GM19043 (cell line): ENCODE data around the gene GAB1.

Experiments used
- ATAC-seq: cut with Tn5 transposase; IDR thresholded peaks from one replicate; pipeline ENCODE4 v1.9.1; 2021; ENCODE audit warnings: low read depth; ENCODE audit not compliant: unreplicated experiment

The GAB1 gene

GRCh38 chr4:143407888-143408287, 71.2 kb downstream of the GAB1 start:
- no peak for ATAC-seq

GRCh38 chr4:143410015-143410414, 73.3 kb downstream of the GAB1 start:
- no peak for ATAC-seq

- no peak for ATAC-seq
Observed at GRCh38 chr4:143411527-143412419, 75.1 kb downstream of the GAB1 start.

- ATAC-seq, result no peak
Observed at GRCh38 chr4:143412420-143412758, 75.7 kb downstream of the GAB1 start.

DNA sequence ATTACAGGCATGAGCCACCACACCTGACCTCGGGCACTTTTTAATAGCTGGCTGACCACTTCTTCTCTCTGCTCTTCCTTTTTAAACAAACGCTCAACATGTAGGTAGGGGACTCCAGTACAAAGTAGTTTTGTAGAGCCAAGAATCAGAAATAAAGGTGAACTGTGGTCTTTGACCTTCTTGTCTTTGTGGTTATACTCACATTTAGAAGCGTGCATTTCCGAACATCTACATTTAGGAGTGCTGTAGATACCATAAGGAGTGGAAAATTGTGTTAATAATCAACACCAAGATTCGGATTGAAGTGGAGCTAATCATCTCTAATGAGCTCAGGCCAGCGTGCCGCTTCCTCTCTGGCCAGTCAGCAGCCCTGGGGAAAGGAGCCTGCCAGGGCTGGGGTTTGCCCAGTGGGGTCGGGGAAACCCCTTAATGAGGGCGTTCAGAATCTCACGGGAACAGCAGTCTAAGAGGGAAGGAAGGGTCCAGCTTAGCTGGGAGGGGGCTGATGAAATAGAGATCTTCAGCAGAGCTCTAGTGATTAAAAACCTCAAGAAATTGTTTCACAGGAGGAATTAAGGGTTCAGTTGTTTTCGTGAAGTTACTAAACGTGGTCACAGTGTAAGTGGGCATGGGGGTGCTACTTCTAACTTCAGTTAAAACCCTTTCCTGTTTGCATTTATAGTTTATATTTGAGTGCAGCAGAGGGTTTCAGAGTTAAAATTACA, 81.2 kb downstream of the GAB1 start:
- ATAC-seq, result peak; percentile 82

DNA sequence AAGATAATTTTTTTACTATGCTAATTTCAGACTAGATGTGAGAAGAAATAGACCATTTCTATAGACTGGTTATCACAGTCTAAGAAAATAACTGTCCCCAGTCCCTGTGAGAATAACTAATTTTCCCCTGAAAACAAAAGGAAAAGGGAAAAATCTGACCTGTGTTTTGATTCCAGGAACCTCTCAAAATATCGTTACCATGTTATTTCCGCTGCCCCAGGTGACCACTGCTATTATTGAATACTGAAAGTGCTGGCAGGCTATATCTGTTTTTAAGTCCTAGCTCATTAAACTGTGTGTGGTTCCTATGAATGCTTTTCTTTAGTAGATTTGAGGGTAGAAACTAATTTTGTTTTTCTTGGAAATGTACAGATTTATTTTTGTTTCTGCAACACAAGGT, 83.6 kb downstream of the GAB1 start:
- peak; percentile 34 for ATAC-seq

GRCh38 chr4:143421609-143422008, 84.9 kb downstream of the GAB1 start:
- ATAC-seq, result no peak

GRCh38 chr4:143424276-143424675, 87.6 kb downstream of the GAB1 start:
- ATAC-seq, result no peak

GRCh38 chr4:143431526-143432257, 95.0 kb downstream of the GAB1 start:
- no peak for ATAC-seq

GRCh38 chr4:143432258-143432591, 95.5 kb downstream of the GAB1 start:
- no peak for ATAC-seq

DNA sequence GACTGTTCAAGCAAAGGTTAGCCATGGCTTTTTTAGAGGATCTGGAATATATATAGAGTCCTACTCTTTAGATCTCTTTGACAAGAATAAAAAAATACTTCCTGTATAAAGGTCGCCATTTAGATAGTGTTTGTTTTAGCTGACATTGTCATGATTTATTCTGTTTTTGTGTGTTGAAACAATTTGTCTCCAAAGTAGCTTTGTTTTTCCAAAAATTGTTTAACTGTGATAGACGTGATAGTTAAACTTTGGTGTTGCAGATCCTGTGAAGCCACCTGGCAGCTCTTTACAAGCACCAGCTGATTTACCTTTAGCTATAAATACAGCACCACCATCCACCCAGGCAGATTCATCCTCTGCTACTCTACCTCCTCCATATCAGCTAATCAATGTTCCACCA, 96.6 kb downstream of the GAB1 start:
- ATAC-seq, result no peak

DNA sequence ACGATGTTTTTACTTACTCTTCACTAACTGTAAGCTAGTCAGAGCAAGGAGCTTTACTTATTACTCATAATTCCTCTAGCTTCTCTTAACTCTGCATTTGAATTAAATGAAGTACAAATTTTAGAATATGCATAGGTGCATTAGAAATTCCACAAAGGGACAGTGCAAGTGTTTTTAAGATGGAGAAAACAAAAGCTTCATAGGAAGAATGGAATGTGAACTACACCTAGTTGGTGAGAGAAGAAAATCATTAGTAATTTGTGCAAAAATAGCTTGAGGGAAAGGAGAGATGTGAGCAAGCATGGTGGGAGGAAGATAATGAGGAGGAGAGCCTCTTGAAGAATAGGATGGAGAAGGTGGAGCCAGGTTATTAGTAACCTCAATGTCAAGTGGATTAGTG, 99.3 kb downstream of the GAB1 start:
- no peak for ATAC-seq

GRCh38 chr4:143437476-143437875, 100.8 kb downstream of the GAB1 start:
- ATAC-seq, result no peak

- ATAC-seq, result no peak
Observed at GRCh38 chr4:143437937-143438336, 101.3 kb downstream of the GAB1 start.

DNA sequence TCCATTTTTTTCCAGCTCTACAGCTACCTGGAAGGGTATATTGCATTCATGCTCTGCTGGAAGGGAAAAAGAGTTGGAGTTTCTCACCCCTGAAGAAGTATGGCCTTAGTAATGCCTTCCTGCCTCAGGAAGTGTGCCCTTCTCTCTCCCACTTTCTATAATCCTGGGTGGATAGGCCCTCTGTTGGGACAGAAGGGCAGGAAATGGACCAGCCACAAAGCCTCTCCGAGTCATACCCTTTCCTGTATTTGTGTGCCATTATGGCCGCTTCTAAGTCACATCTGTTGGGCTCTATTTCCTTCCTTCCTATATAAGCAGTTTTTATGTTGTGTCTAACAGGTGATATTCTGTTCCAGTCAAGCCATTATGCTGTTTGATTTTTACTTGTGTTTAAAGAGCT, 102.0 kb downstream of the GAB1 start:
- no peak for ATAC-seq

- ATAC-seq, result no peak
Observed at GRCh38 chr4:143441109-143441508, 104.4 kb downstream of the GAB1 start.

DNA sequence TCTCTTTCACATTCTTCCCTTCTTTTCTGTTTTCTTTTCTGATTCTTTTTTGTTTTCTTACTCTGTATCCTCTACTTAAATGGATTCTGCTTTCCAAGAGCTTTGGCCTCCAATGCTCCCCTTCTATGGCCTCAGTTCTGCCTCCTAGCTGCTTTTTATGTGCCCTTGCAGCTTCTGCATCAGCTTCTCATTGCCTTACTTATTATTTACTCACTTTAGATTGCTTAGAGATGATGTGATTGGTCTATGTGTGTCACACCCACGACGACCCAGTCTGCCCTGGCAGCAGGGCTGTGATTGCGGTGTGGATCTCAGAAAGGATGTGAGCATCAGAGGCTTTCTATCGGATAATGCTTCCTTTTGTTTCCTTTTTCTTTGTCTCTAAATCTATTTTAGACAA, 105.0 kb downstream of the GAB1 start:
- ATAC-seq, result no peak

DNA sequence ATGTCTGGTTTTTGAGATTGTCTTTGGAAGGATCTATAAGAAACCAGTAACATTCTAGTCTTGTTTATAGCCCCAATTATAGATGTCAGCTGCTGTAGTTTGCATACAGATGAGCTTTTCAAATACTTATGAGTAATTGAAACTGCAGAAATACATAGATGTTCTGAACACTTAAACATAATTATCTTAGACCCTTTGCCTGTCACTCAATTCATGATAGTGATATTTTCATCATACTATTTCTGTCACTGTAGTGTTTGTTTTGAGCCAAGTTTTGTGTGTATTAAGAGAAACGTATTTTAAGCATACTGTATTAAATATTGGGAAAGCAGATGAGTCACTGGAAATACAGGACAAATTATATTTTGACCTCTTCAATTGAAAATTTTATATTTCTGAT, 107.1 kb downstream of the GAB1 start:
- no peak for ATAC-seq

GRCh38 chr4:143451186-143451585, 114.5 kb downstream of the GAB1 start:
- no peak for ATAC-seq

DNA sequence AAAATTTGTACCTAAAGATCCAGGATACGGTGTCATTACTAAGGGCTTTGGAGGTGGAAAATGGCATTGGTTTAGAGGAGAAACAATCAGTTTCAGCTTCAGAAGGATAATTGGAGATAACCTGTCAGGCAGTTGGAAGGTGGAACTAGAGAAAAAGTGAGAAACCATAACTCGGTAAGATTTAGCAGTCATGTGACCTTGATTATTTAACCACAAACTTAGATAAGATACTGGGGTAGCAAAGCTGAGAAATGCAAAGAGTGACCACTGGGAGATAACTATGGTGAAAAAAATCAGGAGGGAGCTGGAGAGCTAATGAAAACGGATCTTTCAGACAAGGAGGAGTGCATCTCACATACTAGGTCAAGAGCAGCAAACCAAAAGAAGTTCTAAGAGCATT, 118.5 kb downstream of the GAB1 start:
- no peak for ATAC-seq

- no peak for ATAC-seq
Observed at GRCh38 chr4:143458966-143459365, 122.3 kb downstream of the GAB1 start.
